Smooth muscle cell (in vitro differentiated cells): ENCODE results near the gene PLCB1. TPM values are rescaled to one million over a fixed set of nuclear protein-coding genes. Genes with fewer than 3 reads are reported as not detected.

Experiments used
- DNase-seq: peaks from one replicate; lab custom pipeline; 2025; ENCODE audit not compliant: unreplicated experiment; lab: John Stamatoyannopoulos, UW
- H2AFZ ChIP-seq: fragments of 200-600 bp; sonication (generic); 2 replicates; pipeline ENCODE4 v1.6.0; 2016; ENCODE audit warnings: antibody characterized with exemption, low read depth, mild to moderate bottlenecking
- H3F3A ChIP-seq: fragments of 200-600 bp; sonication (generic); 2 replicates; pipeline ENCODE4 v1.6.0; 2017; ENCODE audit warnings: antibody characterized with exemption, low read depth
- H3K27ac ChIP-seq: fragments of 200-600 bp; sonication (generic); 2 replicates; pipeline ENCODE4 v1.5.1; 2016; ENCODE audit warnings: low read depth, mild to moderate bottlenecking
- H3K27me3 ChIP-seq: fragments of 200-600 bp; sonication (generic); 2 replicates; pipeline ENCODE4 v1.6.1; 2016; ENCODE audit warnings: low read depth, mild to moderate bottlenecking
- H3K36me3 ChIP-seq: fragments of 200-600 bp; sonication (generic); 2 replicates; pipeline ENCODE4 v1.5.1; 2016; ENCODE audit warnings: low read depth
- H3K4me1 ChIP-seq: fragments of 200-600 bp; sonication (generic); 2 replicates; pipeline ENCODE4 v1.5.1; 2016; ENCODE audit warnings: low read depth
- H3K4me2 ChIP-seq: fragments of 200-600 bp; sonication (generic); 2 replicates; pipeline ENCODE4 v1.6.0; 2016; ENCODE audit warnings: mild to moderate bottlenecking
- H3K4me3 ChIP-seq: fragments of 200-600 bp; sonication (generic); 2 replicates; pipeline ENCODE4 v1.5.1; 2016; ENCODE audit warnings: mild to moderate bottlenecking
- H3K79me2 ChIP-seq: fragments of 200-600 bp; sonication (generic); 2 replicates; pipeline ENCODE4 v1.6.0; 2016; ENCODE audit warnings: low read depth, mild to moderate bottlenecking
- H3K9ac ChIP-seq: fragments of 200-600 bp; sonication (generic); 2 replicates; pipeline ENCODE4 v1.6.0; 2016; ENCODE audit warnings: low read depth
- H3K9me3 ChIP-seq: fragments of 200-600 bp; sonication (generic); replicated peaks from 2 replicates; pipeline ENCODE4 v1.5.1; 2016; ENCODE audit warnings: low read depth
- H4K20me1 ChIP-seq: fragments of 200-600 bp; sonication (generic); 2 replicates; pipeline ENCODE4 v1.6.0; 2016; ENCODE audit warnings: low read depth
- WGBS: methylation state at CpG from one replicate; pipeline ENCODE4 v1.1.7; 2016; ENCODE audit warnings: low lambda C conversion rate; 5-methylcytosine and 5-hydroxymethylcytosine counted together
- polyA plus RNA-seq: library from polyadenylated mRNA; unstranded; fragments of >200 nt; fragmentation: Nextera tagmentation; extraction: Ambion mirVana; gene quantifications from 2 replicates; pipeline ENCODE4 v1.2.1, GENCODE V29; 2016
- total RNA-seq: library from RNA; depleted of rRNA; stranded (reverse); fragments of >200 nt; gene quantifications from 2 replicates; pipeline ENCODE4 v1.2.3, GENCODE V29; 2014
- TF ChIP-seq, protein P1 (sequence below): fragments of 200-600 bp; sonication (generic); IDR thresholded peaks from 2 replicates; pipeline ENCODE4 v1.5.1; 2017; ENCODE audit warnings: borderline replicate concordance, mild to moderate bottlenecking, antibody characterized with exemption; ENCODE audit not compliant: insufficient read depth, poor library complexity, severe bottlenecking

The PLCB1 gene
- total and polyA plus RNA-seq, 2 experiments from 2014 or later = 4.7 to 25.3 TPM

DNA sequence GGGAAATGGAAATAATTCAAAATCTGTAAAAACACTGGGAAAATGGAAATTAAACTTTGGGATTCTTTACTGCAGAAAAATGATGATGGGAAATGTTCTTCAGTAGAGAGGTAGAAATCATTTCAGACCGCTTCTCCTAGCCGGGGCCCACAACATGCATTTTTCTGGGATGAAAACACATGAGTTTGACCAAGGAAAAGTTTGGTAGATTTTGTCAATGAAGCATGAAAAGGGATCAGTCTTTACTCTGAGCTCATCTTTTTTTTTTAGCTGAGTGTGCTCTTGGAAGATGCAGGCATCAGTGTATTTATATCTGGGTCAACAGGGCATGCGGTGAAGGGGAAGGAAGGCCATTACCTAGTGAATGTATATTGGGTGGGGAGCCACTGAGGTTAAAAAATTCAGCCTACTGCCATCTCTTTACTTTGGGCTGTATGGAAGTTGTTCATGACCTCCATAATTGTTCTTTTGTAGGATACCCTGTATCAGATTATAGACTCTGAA lies 36.8 kb downstream of the PLCB1 start:
- Histone ChIP-seq H2AFZ (no peak overlapping the region), H3K9ac (no peak overlapping the region), H3K79me2 (no peaks in the 10 kb centered on the region), H3F3A (no peaks in the 10 kb centered on the region), H3K4me1 (no peaks in the 10 kb centered on the region), H3K4me2 (no peak overlapping the region), H3K9me3 (no peaks in the 10 kb centered on the region), H3K36me3 (no peaks in the 10 kb centered on the region), H3K27me3 (no peaks in the 10 kb centered on the region), H4K20me1 (no peaks in the 10 kb centered on the region), H3K27ac (no peak overlapping the region), H3K4me3 (no peak overlapping the region)
- TF ChIP-seq, protein P1, sequence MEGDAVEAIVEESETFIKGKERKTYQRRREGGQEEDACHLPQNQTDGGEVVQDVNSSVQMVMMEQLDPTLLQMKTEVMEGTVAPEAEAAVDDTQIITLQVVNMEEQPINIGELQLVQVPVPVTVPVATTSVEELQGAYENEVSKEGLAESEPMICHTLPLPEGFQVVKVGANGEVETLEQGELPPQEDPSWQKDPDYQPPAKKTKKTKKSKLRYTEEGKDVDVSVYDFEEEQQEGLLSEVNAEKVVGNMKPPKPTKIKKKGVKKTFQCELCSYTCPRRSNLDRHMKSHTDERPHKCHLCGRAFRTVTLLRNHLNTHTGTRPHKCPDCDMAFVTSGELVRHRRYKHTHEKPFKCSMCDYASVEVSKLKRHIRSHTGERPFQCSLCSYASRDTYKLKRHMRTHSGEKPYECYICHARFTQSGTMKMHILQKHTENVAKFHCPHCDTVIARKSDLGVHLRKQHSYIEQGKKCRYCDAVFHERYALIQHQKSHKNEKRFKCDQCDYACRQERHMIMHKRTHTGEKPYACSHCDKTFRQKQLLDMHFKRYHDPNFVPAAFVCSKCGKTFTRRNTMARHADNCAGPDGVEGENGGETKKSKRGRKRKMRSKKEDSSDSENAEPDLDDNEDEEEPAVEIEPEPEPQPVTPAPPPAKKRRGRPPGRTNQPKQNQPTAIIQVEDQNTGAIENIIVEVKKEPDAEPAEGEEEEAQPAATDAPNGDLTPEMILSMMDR = no peak
- WGBS = 95% methylated on average over 3 of the region's 3 CpGs
- DNase-seq = no peak

DNA sequence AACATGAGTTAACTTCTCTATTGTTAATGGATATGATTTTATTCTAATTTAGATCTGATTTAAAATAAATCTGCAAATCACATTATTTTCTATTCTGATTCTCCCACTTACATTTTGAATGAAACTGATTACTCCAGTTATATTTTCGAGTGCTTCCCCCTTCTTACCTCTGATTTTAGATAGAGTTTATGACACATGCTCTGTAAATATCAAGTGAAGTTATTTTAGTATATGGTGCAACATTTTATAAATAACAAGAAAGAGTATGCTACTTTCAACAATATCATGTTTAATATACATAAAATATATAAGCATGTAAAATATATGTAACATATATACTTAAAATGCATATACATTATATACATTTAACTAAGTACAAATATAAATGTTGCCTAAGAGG lies 38.9 kb downstream of the PLCB1 start:
- no peaks in the 10 kb centered on the region for H3K79me2 ChIP-seq
- WGBS = 71% methylated on average over 1 of the region's 1 CpG

DNA sequence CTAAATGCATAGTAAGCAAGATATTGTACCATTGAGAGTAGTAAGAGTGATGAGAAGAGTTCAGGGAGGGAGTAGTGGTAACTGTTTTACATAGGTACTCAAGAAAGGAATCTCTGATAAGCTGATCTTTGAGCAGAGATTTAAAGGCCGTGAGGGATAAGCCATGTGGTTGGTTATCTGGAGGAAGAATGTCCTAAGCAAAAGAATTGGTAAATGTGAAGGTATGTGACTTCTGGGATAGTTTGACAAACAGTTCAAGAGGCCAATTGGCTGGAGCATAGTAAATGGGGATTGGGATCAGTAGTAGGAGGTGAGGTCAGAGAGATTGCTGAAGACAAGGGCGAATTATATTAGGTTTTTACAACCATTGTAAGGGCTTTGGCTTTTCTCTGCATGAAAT lies 40.1 kb downstream of the PLCB1 start:
- H3K9me3 ChIP-seq = no peaks in the 10 kb centered on the region
- no peak overlapping the region for H3K9ac ChIP-seq
- H3K36me3 ChIP-seq = no peaks in the 10 kb centered on the region
- TF ChIP-seq, protein P1 = no peak
- no peak overlapping the region for H3K4me2 ChIP-seq
- H3K79me2 ChIP-seq = no peaks in the 10 kb centered on the region
- H3K27ac ChIP-seq = no peak overlapping the region
- 56% methylated on average over 2 of the region's 2 CpGs for WGBS
- no peaks in the 10 kb centered on the region for H3K27me3 ChIP-seq
- no peak for DNase-seq
- H3K4me1 ChIP-seq = no peaks in the 10 kb centered on the region
- no peaks in the 10 kb centered on the region for H4K20me1 ChIP-seq
- no peak overlapping the region for H3K4me3 ChIP-seq
- no peaks in the 10 kb centered on the region for H3F3A ChIP-seq
- no peak overlapping the region for H2AFZ ChIP-seq

More for the DNA sequence above, 38.9 kb downstream of the PLCB1 start:
- Histone ChIP-seq H3K36me3 (no peaks in the 10 kb centered on the region), H3K4me1 (no peaks in the 10 kb centered on the region), H3K27ac (no peak overlapping the region), H3K27me3 (no peaks in the 10 kb centered on the region), H3K9me3 (no peaks in the 10 kb centered on the region), H3K4me2 (no peak overlapping the region), H3F3A (no peaks in the 10 kb centered on the region), H2AFZ (no peak overlapping the region), H3K4me3 (no peak overlapping the region), H4K20me1 (no peaks in the 10 kb centered on the region), H3K9ac (no peak overlapping the region)
- TF ChIP-seq, protein P1 = no peak
- DNase-seq = no peak
